H1 (cell line): ENCODE data around the gene MMEL1. TPM values are rescaled to one million over a fixed set of nuclear protein-coding genes. Genes with fewer than 3 reads are reported as not detected.

Experiments used
- CTCF ChIA-PET: fragments of 300-600 bp; sonication (Branson Sonifier 250); formaldehyde crosslinking; loops from one replicate; lab custom pipeline; 2021; ENCODE audit not compliant: partially characterized antibody; lab: Charles Lee
- POLR2A ChIA-PET: fragments of 300-600 bp; sonication (Branson Sonifier 250); formaldehyde crosslinking; loops from one replicate; lab custom pipeline; 2021; ENCODE audit warnings: inconsistent platforms; ENCODE audit not compliant: partially characterized antibody; lab: Charles Lee
- DNase-seq, 2 experiments: peaks; one replicate each; pipeline versions ENCODE4 v3.0.0 to v3.0.0-alpha.2; 2010 to 2022; ENCODE audit warnings: low spot score in 2 of 2, low read depth in 1 of 2, mixed read lengths in 1 of 2
- FAIRE-seq: peaks from 2 replicates; lab custom pipeline; 2011; peaks lifted over from hg19 to GRCh38; lab: Jason Lieb, UNC
- H2AFZ ChIP-seq: 2 replicates; pipeline ENCODE4 v1.8.1; 2012; ENCODE audit warnings: low read length, inconsistent platforms
- H2AK5ac ChIP-seq: 2 replicates; pipeline ENCODE4 v1.6.1; 2013; ENCODE audit warnings: low read depth, low read length
- H2BK120ac ChIP-seq: replicated peaks from 2 replicates; pipeline ENCODE3; 2013; ENCODE audit warnings: low read depth, low read length, inconsistent platforms
- H2BK12ac ChIP-seq: 2 replicates; pipeline ENCODE4 v1.6.1; 2013; ENCODE audit warnings: low read depth, low read length
- H2BK15ac ChIP-seq: 2 replicates; pipeline ENCODE4 v1.6.1; 2013; ENCODE audit warnings: low read length
- H2BK20ac ChIP-seq: 2 replicates; pipeline ENCODE4 v1.6.1; 2013; ENCODE audit warnings: low read length
- H2BK5ac ChIP-seq: 2 replicates; pipeline ENCODE4 v1.6.1; 2013; ENCODE audit warnings: low read depth, low read length
- H3K14ac ChIP-seq: 2 replicates; pipeline ENCODE4 v1.6.1; 2013; ENCODE audit warnings: inconsistent platforms; ENCODE audit not compliant: insufficient read length
- H3K18ac ChIP-seq: 2 replicates; pipeline ENCODE4 v1.6.1; 2013; ENCODE audit warnings: low read length; ENCODE audit errors: extremely low read depth
- H3K23ac ChIP-seq: 2 replicates; pipeline ENCODE4 v1.6.1; 2013; ENCODE audit warnings: inconsistent platforms; ENCODE audit not compliant: insufficient read length
- H3K23me2 ChIP-seq: 2 replicates; pipeline ENCODE4 v1.6.1; 2013; ENCODE audit warnings: low read depth, low read length
- H3K27ac ChIP-seq: 2 replicates; pipeline ENCODE4 v1.6.1; 2011; ENCODE audit warnings: low read depth, low read length, inconsistent platforms
- H3K27me3 ChIP-seq, 4 experiments: replicated peaks in 1 of 4; 1 replicate in 1 of 4; 2 replicates in 3 of 4; pipeline versions ENCODE4 v1.6.1 to v1.8.1; 2011 to 2013; ENCODE audit warnings: low read length in 3 of 4, mild to moderate bottlenecking in 3 of 4, inconsistent platforms in 2 of 4, mixed read lengths in 2 of 4, moderate library complexity in 1 of 4; ENCODE audit not compliant: control insufficient read depth in 3 of 4, insufficient read depth in 3 of 4; ENCODE audit errors: extremely low read depth in 1 of 4
- H3K36me3 ChIP-seq, 4 experiments: 2 replicates each; pipeline versions ENCODE4 v1.6.1 to v1.8.1; 2011 to 2013; ENCODE audit warnings: mild to moderate bottlenecking in 4 of 4, low read length in 3 of 4, moderate library complexity in 2 of 4, control low read depth in 1 of 4, inconsistent platforms in 1 of 4; ENCODE audit not compliant: insufficient read depth in 4 of 4, control insufficient read depth in 2 of 4
- H3K4ac ChIP-seq: replicated peaks from 2 replicates; pipeline ENCODE3; 2013; ENCODE audit warnings: low read length, low read depth, mixed read lengths, inconsistent platforms; ENCODE audit not compliant: insufficient read length
- H3K4me1 ChIP-seq, 4 experiments: replicated peaks in 1 of 4; 1 replicate in 1 of 4; 2 replicates in 3 of 4; pipeline versions ENCODE4 v1.6.1 to v1.8.1; 2011 to 2013; ENCODE audit warnings: low read length in 3 of 4, inconsistent platforms in 2 of 4, mixed read lengths in 1 of 4; ENCODE audit not compliant: insufficient read depth in 4 of 4, control insufficient read depth in 3 of 4
- H3K4me2 ChIP-seq, 2 experiments: 2 replicates each; pipeline versions ENCODE4 v1.6.1 to v1.8.1; 2011 to 2013; ENCODE audit warnings: low read depth in 2 of 2, low read length in 2 of 2, control low read depth in 1 of 2, inconsistent platforms in 1 of 2, mild to moderate bottlenecking in 1 of 2; ENCODE audit not compliant: insufficient read depth in 1 of 2
- H3K4me3 ChIP-seq, 4 experiments: fragments of 200-600, 300-600 bp in 1 of 4; sonication (generic), shearing (Covaris generic), sonication (Bioruptor Twin) in 1 of 4; 2 replicates each; pipeline versions ENCODE4 v1.5.1 to v1.8.1; 2011 to 2016; ENCODE audit warnings: low read length in 4 of 4, low read depth in 3 of 4, control low read depth in 2 of 4, inconsistent platforms in 2 of 4, mild to moderate bottlenecking in 2 of 4, mixed read lengths in 1 of 4, moderate library complexity in 1 of 4; ENCODE audit not compliant: insufficient read depth in 2 of 4; ENCODE audit errors: extremely low read depth in 1 of 4
- H3K56ac ChIP-seq: replicated peaks from 2 replicates; pipeline ENCODE3; 2013; ENCODE audit warnings: low read depth, mild to moderate bottlenecking, mixed read lengths, low read length, inconsistent platforms; ENCODE audit not compliant: insufficient read length
- H3K79me1 ChIP-seq: 2 replicates; pipeline ENCODE4 v1.6.1; 2013; ENCODE audit warnings: low read depth, low read length, control low read depth
- H3K79me2 ChIP-seq, 2 experiments: 2 replicates each; pipeline versions ENCODE4 v1.6.1 to v1.8.1; 2012 to 2013; ENCODE audit warnings: low read length in 2 of 2, mild to moderate bottlenecking in 2 of 2, inconsistent platforms in 1 of 2; ENCODE audit not compliant: insufficient read depth in 2 of 2, control insufficient read depth in 1 of 2
- H3K9ac ChIP-seq, 4 experiments: replicated peaks in 1 of 4; 1 replicate in 1 of 4; 2 replicates in 3 of 4; pipeline versions ENCODE4 v1.6.1 to v1.8.1; 2011 to 2013; ENCODE audit warnings: low read depth in 3 of 4, low read length in 3 of 4, control low read depth in 2 of 4, mild to moderate bottlenecking in 2 of 4, moderate library complexity in 2 of 4, inconsistent platforms in 1 of 4; ENCODE audit errors: extremely low read depth in 1 of 4
- H3K9me3 ChIP-seq, 2 experiments: 2 replicates each; pipeline versions ENCODE4 v1.6.1 to v1.8.1; 2012 to 2013; ENCODE audit warnings: mild to moderate bottlenecking in 2 of 2, moderate library complexity in 2 of 2, control low read depth in 1 of 2, inconsistent platforms in 1 of 2, low read depth in 1 of 2, low read length in 1 of 2, mixed read lengths in 1 of 2; ENCODE audit not compliant: insufficient read depth in 2 of 2
- H4K20me1 ChIP-seq, 2 experiments: replicated peaks in 1 of 2; 2 replicates each; pipeline versions ENCODE3 to v1.8.1; 2011 to 2013; ENCODE audit warnings: inconsistent platforms in 2 of 2, low read length in 2 of 2, mild to moderate bottlenecking in 1 of 2; ENCODE audit not compliant: insufficient read depth in 2 of 2, control insufficient read depth in 1 of 2
- H4K5ac ChIP-seq: 2 replicates; pipeline ENCODE4 v1.6.1; 2013; ENCODE audit warnings: low read length, low read depth, mixed read lengths, inconsistent platforms; ENCODE audit not compliant: insufficient read length
- H4K8ac ChIP-seq: 2 replicates; pipeline ENCODE4 v1.8.0; 2013; ENCODE audit warnings: mild to moderate bottlenecking, moderate library complexity, low read length, inconsistent platforms; ENCODE audit not compliant: insufficient read depth; ENCODE audit errors: extremely low read depth
- H4K91ac ChIP-seq: replicated peaks from 2 replicates; pipeline ENCODE3; 2013; ENCODE audit warnings: low read length, mixed read lengths, inconsistent platforms; ENCODE audit not compliant: insufficient read length
- ASH2L ChIP-seq: fragments of 200-600, 300-600 bp; sonication (generic); IDR thresholded peaks from one replicate; pipeline ENCODE4 v1.7.1; 2017; ENCODE audit warnings: low read length
- CHD2 ChIP-seq: IDR thresholded peaks from 2 replicates; pipeline ENCODE4 v1.6.1; 2012; ENCODE audit warnings: low read length, improper control_type of control experiment
- E2F6 ChIP-seq: IDR thresholded peaks from 2 replicates; pipeline ENCODE4 v1.6.1; 2012; ENCODE audit warnings: inconsistent platforms
- MAX ChIP-seq: IDR thresholded peaks from 2 replicates; pipeline ENCODE4 v1.6.1; 2012; ENCODE audit warnings: inconsistent platforms
- NANOG ChIP-seq: IDR thresholded peaks from 2 replicates; pipeline ENCODE4 v1.6.1; 2011; ENCODE audit warnings: low read length, low read depth, mild to moderate bottlenecking, inconsistent platforms; ENCODE audit not compliant: insufficient read depth, poor library complexity, severe bottlenecking
- NRF1 ChIP-seq: IDR thresholded peaks from 2 replicates; pipeline ENCODE4 v1.6.1; 2011; ENCODE audit warnings: mild to moderate bottlenecking, low read depth, low read length, improper control_type of control experiment
- POLR2A ChIP-seq, 2 experiments: IDR thresholded peaks; 1 replicate in 1 of 2; 2 replicates in 1 of 2; pipeline ENCODE4 v1.6.1; 2011; ENCODE audit warnings: low read depth in 2 of 2, low read length in 2 of 2, mild to moderate bottlenecking in 2 of 2; ENCODE audit errors: control extremely low read depth in 1 of 2
- POLR2AphosphoS5 ChIP-seq: IDR thresholded peaks from 2 replicates; pipeline ENCODE4 v1.6.1; 2011; ENCODE audit warnings: low read depth, low read length
- SIX5 ChIP-seq: IDR thresholded peaks from 2 replicates; pipeline ENCODE4 v1.6.1; 2011; ENCODE audit warnings: mild to moderate bottlenecking, low read depth, low read length
- SP1 ChIP-seq: IDR thresholded peaks from 2 replicates; pipeline ENCODE4 v1.6.1; 2011; ENCODE audit warnings: low read depth, low read length
- whole genome bisulfite sequencing, 2 experiments: shearing (Covaris generic) in 1 of 2; methylation state at CpG; one replicate each; pipeline versions ENCODE4 v1.1.6 to v1.1.7; 2013 to 2015; ENCODE audit warnings: low lambda C conversion rate in 2 of 2, mixed read lengths in 2 of 2, inconsistent platforms in 1 of 2, low coverage in 1 of 2, missing lambda C conversion rate in 1 of 2; ENCODE audit not compliant: insufficient replicate concordance in 2 of 2, insufficient coverage in 1 of 2, insufficient read length in 1 of 2; ENCODE audit errors: extremely low coverage in 1 of 2, missing lambda C conversion rate in 1 of 2; 5-methylcytosine and 5-hydroxymethylcytosine counted together
- polyA plus RNA-seq, 7 experiments: library from polyadenylated mRNA; depleted of rRNA in 3 of 7; stranded (reverse) in 5 of 7; unstranded in 2 of 7; fragments of >200 nt in 5 of 7; fragments of 200-250 nt in 2 of 7; gene quantifications; 1 replicate in 5 of 7; 2 replicates in 1 of 7; 4 replicates in 1 of 7; pipeline versions ENCODE4 v1.2.1 to v1.2.3, GENCODE V29; 2011 to 2013; ENCODE audit warnings: missing spikeins in 2 of 7, mixed read lengths in 2 of 7
- total RNA-seq: library from RNA; stranded (reverse); fragmentation: NEBNext Ultra II Directional; extraction: Animal tissue kit (Norgen Biotek cat#: 25700); gene quantifications from 2 replicates; pipeline ENCODE4 v1.2.1, GENCODE V29; 2021
- TF ChIP-seq, protein P1 (sequence below): IDR thresholded peaks from 2 replicates; pipeline ENCODE4 v1.6.1; 2011; ENCODE audit warnings: low read length, improper control_type of control experiment

MMEL1 gene
- total and polyA plus RNA-seq, 2 of the 8 experiments (the other 6 are each of a cell fraction or from before 2014, with no cell fraction given) = 0.91 to 1.7 TPM

GRCh38 chr1:2612591-2613365, 20.0 kb downstream of the MMEL1 start:
- Histone ChIP-seq H3K9me3 (peaks cover 3 to 12% of the 10 kb centered on the region in 2 experiments), H3K36me3 (no peaks in the 10 kb centered on the region), H4K91ac (no peak overlapping the region), H3K27me3 (peaks cover 0 to 3% (median 0%) of the 10 kb centered on the region in 4 experiments; a peak in 1 of 7 replicates), H3K56ac (no peak overlapping the region), H2AFZ (no peak overlapping the region), H2AK5ac (no peak overlapping the region), H3K4ac (no peak overlapping the region), H2BK5ac (no peak overlapping the region), H3K4me3 (no peak overlapping the region), H3K4me1 (peaks cover 0 to 3% (median 0%) of the 10 kb centered on the region in 4 experiments; a peak in 2 of 7 replicates), H3K79me1 (no peaks in the 10 kb centered on the region), H4K5ac (no peak overlapping the region), H2BK15ac (no peak overlapping the region), H3K4me2 (no peak overlapping the region), H4K20me1 (no peaks in the 10 kb centered on the region), H4K8ac (no peak overlapping the region), H3K79me2 (no peaks in the 10 kb centered on the region), H3K27ac (no peak overlapping the region), H3K9ac (no peak overlapping the region), H3K18ac (no peak overlapping the region), H2BK120ac (no peak overlapping the region), H3K23me2 (no peaks in the 10 kb centered on the region), H2BK12ac (no peak overlapping the region), H3K23ac (no peak overlapping the region), H2BK20ac (no peak overlapping the region), H3K14ac (no peak overlapping the region)
- CTCF ChIA-PET = no interaction called here
- POLR2A ChIA-PET = no interaction called here
- FAIRE-seq (no peak), DNase-seq (peak in 1 of 2 experiments; percentile 40)
- 85% methylated on average over 11 of the region's 11 CpGs; no CpG with 5 or more reads in 1 of the 2 experiments for WGBS, 2 experiments
- TF ChIP-seq CHD2 = no peak
- no peak for TF ChIP-seq NANOG
- TF ChIP-seq MAX = no peak
- no peak for TF ChIP-seq SP1
- no peak for TF ChIP-seq SIX5
- TF ChIP-seq, protein P1, sequence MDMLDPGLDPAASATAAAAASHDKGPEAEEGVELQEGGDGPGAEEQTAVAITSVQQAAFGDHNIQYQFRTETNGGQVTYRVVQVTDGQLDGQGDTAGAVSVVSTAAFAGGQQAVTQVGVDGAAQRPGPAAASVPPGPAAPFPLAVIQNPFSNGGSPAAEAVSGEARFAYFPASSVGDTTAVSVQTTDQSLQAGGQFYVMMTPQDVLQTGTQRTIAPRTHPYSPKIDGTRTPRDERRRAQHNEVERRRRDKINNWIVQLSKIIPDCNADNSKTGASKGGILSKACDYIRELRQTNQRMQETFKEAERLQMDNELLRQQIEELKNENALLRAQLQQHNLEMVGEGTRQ = no peak
- no peak for TF ChIP-seq NRF1
- no peak for TF ChIP-seq POLR2A (IDR thresholded peaks at IDR 0.05; ENCODE audit: control extremely low read depth in 1 of 2, low read depth in 2 of 2, low read length in 2 of 2)
- no peak for TF ChIP-seq E2F6
- no peak for TF ChIP-seq POLR2AphosphoS5
- TF ChIP-seq ASH2L = no peak
